ENCODE data around the gene PDE1C.

PDE1C gene

GRCh38 chr7:32030904-32031692 is 39.1 kb downstream of the PDE1C start:
- H2AFZ ChIP-seq, result no peak overlapping the region
- H3K4me3 ChIP-seq (ENCODE audit: low read depth, low read length), result no peak overlapping the region
- H3K4me2 ChIP-seq (ENCODE audit: low read length), result no peak overlapping the region
- no peaks in the 10 kb centered on the region for H3K79me2 ChIP-seq
- no peak overlapping the region for H3K9ac ChIP-seq
- H3K27ac ChIP-seq, result no peak overlapping the region
- no peaks in the 10 kb centered on the region for H3K4me1 ChIP-seq
- H3K9me3 ChIP-seq (ENCODE audit: control insufficient read depth, low read length), result no peaks in the 10 kb centered on the region
- no peaks in the 10 kb centered on the region for H3K36me3 ChIP-seq (ENCODE audit: control insufficient read depth, insufficient read depth, low read length)
- H3K27me3 ChIP-seq (ENCODE audit: control insufficient read depth, insufficient read depth, low read length), result no peaks in the 10 kb centered on the region
- TF ChIP-seq, protein P1, sequence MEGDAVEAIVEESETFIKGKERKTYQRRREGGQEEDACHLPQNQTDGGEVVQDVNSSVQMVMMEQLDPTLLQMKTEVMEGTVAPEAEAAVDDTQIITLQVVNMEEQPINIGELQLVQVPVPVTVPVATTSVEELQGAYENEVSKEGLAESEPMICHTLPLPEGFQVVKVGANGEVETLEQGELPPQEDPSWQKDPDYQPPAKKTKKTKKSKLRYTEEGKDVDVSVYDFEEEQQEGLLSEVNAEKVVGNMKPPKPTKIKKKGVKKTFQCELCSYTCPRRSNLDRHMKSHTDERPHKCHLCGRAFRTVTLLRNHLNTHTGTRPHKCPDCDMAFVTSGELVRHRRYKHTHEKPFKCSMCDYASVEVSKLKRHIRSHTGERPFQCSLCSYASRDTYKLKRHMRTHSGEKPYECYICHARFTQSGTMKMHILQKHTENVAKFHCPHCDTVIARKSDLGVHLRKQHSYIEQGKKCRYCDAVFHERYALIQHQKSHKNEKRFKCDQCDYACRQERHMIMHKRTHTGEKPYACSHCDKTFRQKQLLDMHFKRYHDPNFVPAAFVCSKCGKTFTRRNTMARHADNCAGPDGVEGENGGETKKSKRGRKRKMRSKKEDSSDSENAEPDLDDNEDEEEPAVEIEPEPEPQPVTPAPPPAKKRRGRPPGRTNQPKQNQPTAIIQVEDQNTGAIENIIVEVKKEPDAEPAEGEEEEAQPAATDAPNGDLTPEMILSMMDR (IDR thresholded peaks at IDR 0.05), result no peak

DNA sequence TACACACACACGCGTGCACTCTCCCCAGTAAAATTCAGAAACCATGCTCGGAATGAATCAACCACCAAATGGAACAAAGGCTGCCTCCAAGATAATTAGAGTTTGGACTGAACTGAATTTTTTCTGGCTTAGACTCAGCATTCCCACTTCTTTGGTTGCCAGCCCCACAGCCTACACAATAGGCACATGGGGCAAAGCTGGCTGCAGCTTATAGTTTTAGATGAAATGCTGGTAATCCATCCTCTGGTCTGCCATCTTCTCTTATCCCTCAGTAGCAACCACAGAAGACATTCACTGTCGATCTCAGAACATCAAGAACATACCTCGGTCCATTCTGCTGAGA is 44.2 kb downstream of the PDE1C start:
- H3K9ac ChIP-seq, result no peak overlapping the region
- no peak overlapping the region for H2AFZ ChIP-seq
- H3K79me2 ChIP-seq, result no peaks in the 10 kb centered on the region
- TF ChIP-seq, protein P1 (IDR thresholded peaks at IDR 0.05), result no peak
- no peak overlapping the region for H3K27ac ChIP-seq
- H3K4me1 ChIP-seq, result no peaks in the 10 kb centered on the region
- H3K4me3 ChIP-seq (ENCODE audit: low read depth, low read length), result no peak overlapping the region
- no peak overlapping the region for H3K4me2 ChIP-seq (ENCODE audit: low read length)
- no peaks in the 10 kb centered on the region for H3K36me3 ChIP-seq (ENCODE audit: control insufficient read depth, insufficient read depth, low read length)
- no peaks in the 10 kb centered on the region for H3K27me3 ChIP-seq (ENCODE audit: control insufficient read depth, insufficient read depth, low read length)
- no peaks in the 10 kb centered on the region for H3K9me3 ChIP-seq (ENCODE audit: control insufficient read depth, low read length)

- TF ChIP-seq, protein P1 (IDR thresholded peaks at IDR 0.05), result no peak
- H3K79me2 ChIP-seq, result no peaks in the 10 kb centered on the region
These were observed 44.7 kb downstream of the PDE1C start for GRCh38 chr7:32025381-32026082.

GRCh38 chr7:32023376-32023775 is 46.8 kb downstream of the PDE1C start:
- no peak overlapping the region for H2AFZ ChIP-seq
- no peaks in the 10 kb centered on the region for H3K4me1 ChIP-seq
- no peak overlapping the region for H3K27ac ChIP-seq
- no peaks in the 10 kb centered on the region for H3K27me3 ChIP-seq (ENCODE audit: control insufficient read depth, insufficient read depth, low read length)
- H3K9me3 ChIP-seq (ENCODE audit: control insufficient read depth, low read length), result no peaks in the 10 kb centered on the region
- TF ChIP-seq, protein P1 (IDR thresholded peaks at IDR 0.05), result no peak
- no peaks in the 10 kb centered on the region for H3K79me2 ChIP-seq
- no peak overlapping the region for H3K4me2 ChIP-seq (ENCODE audit: low read length)
- no peak overlapping the region for H3K4me3 ChIP-seq (ENCODE audit: low read depth, low read length)
- no peak overlapping the region for H3K9ac ChIP-seq
- no peaks in the 10 kb centered on the region for H3K36me3 ChIP-seq (ENCODE audit: control insufficient read depth, insufficient read depth, low read length)

More at GRCh38 chr7:32025381-32026082, 44.7 kb downstream of the PDE1C start:
- Histone ChIP-seq H3K27me3 (ENCODE audit: control insufficient read depth, insufficient read depth, low read length) (no peaks in the 10 kb centered on the region), H3K9ac (no peak overlapping the region), H3K4me2 (ENCODE audit: low read length) (no peak overlapping the region), H3K36me3 (ENCODE audit: control insufficient read depth, insufficient read depth, low read length) (no peaks in the 10 kb centered on the region), H3K9me3 (ENCODE audit: control insufficient read depth, low read length) (no peaks in the 10 kb centered on the region), H3K4me1 (no peaks in the 10 kb centered on the region), H2AFZ (no peak overlapping the region), H3K4me3 (ENCODE audit: low read depth, low read length) (no peak overlapping the region), H3K27ac (no peak overlapping the region)
